Ammon's horn (tissue), 1 donor: Measurements from ENCODE around the gene LRCOL1.
"Not testable (repeated sequence)": the region's sequence is repeated elsewhere in the genome, so short reads cannot be mapped to it uniquely, and the experiment has no call there.

Experiments used
- DNase-seq: peaks from one replicate; pipeline ENCODE4 v3.0.0-alpha.2; 2016; ENCODE audit warnings: low spot score

Gene LRCOL1

GRCh38 chr12:132600048-132601032, 10.0 kb downstream of the LRCOL1 start:
- DNase-seq, result peak; percentile 71

GRCh38 chr12:132599502-132599901, 10.9 kb downstream of the LRCOL1 start:
- not testable (repeated sequence) for DNase-seq

DNA sequence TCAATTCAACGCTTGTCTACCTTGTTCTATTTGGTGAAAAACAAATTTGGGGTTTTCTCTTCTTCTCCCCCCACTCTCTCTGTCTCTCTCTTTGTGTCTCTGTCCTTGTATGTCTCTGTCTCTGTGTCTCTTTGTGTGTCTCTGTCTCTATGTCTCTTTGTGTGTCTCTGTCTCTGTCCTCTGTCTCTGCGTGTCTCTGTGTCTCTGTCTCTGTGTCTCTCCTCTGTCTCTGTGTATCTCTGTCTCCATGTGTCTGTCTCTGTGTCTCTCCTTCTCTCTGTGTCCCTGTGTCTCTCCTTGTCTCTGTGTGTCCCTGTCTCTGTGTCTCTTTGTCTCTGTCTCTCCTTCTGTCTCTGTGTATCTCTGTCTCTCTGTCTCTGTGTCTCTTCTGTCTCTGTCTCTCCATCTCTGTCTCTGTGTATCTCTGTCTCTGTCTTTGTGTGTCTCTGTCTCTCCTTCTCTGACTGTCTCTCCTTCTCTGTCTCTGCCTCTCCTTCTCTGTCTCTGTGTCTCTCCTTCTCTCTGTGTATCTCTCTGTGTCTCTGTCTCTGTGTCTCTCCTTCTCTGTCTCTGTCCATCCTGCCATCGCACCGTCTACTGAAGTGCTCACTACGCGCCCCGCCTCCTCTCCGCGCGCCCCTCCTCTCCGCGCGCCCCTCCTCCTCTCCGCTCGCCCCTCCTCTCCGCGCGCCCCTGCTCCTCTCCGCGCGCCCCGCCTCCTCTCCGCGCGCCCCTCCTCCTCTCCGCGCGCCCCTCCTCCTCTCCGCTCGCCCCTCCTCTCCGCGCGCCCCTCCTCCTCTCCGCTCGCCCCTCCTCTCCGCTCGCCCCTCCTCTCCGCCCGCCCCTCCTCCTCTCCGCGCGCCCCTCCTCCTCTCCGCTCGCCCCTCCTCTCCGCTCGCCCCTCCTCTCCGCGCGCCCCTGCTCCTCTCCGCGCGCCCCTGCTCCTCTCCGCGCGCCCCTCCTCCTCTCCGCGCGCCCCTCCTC, 12.8 kb downstream of the LRCOL1 start:
- peak; percentile 59 for DNase-seq

GRCh38 chr12:132596016-132596415, 14.4 kb downstream of the LRCOL1 start:
- DNase-seq, result no peak

DNA sequence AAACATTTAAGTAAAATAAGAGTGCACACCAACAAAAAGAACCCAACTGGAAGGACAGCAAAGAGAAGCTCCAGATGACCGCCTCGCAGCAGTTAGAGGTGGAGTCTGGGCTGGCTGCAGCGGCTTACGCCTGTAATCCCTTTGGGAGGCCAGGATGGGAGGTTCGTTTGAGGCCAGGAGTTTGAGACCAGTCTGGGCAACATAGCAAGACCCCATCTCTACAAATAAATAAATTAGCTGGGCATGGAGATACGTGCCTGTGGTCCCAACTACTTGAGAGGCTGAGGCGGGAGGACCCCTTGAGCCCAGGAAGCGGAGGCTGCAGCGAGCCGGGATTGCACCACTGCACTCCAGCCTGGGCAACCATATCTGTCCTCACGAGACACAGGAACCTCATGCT, 15.2 kb downstream of the LRCOL1 start:
- no peak for DNase-seq

- DNase-seq, result peak; percentile 98
These were observed 16.4 kb downstream of the LRCOL1 start for GRCh38 chr12:132593938-132594358.

- no peak for DNase-seq
These were observed 16.9 kb downstream of the LRCOL1 start for GRCh38 chr12:132593521-132593920.

GRCh38 chr12:132593071-132593470, 17.3 kb downstream of the LRCOL1 start:
- DNase-seq, result no peak

- no peak for DNase-seq
These were observed 18.0 kb downstream of the LRCOL1 start for GRCh38 chr12:132592282-132592970.

DNA sequence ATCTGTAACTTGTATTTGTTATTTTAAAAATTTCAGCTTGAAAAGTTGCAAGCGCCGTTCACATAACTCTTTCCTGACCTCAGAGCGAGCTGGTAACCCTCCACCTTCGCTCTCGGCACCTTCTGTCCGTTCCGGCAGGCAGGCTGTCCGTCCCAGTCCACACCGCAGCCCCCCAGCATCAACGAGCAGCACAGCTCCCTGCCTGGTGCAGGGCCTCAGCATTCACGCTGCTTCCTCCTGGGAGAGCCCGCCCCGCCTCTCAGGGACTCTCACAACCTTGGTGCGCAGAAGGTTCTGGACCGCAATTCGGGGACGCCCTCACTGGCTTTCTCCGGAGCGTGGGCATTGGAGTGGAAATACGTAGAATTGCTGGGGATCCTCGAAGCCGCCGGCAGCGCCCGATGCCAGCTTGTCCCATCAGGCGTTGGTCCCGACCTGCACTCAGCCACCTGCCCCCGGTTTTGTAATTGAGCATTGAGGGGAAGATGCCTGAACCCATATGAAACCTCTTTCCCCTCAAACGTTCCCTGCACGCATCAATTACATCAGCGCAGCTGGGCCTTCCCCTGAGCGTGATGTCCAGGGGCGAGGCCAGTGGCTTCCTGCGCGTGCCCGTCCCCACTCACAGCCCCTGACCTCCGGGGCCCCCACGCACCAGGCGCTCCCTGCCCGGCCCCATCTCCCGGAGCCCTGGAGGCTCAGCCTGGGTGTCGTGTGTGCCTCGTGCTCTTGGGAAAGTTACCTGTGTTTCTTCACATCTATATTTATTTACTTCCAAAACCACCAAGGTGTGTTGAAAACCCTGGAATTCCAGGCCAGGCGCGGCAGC, 19.1 kb downstream of the LRCOL1 start:
- no peak for DNase-seq

DNA sequence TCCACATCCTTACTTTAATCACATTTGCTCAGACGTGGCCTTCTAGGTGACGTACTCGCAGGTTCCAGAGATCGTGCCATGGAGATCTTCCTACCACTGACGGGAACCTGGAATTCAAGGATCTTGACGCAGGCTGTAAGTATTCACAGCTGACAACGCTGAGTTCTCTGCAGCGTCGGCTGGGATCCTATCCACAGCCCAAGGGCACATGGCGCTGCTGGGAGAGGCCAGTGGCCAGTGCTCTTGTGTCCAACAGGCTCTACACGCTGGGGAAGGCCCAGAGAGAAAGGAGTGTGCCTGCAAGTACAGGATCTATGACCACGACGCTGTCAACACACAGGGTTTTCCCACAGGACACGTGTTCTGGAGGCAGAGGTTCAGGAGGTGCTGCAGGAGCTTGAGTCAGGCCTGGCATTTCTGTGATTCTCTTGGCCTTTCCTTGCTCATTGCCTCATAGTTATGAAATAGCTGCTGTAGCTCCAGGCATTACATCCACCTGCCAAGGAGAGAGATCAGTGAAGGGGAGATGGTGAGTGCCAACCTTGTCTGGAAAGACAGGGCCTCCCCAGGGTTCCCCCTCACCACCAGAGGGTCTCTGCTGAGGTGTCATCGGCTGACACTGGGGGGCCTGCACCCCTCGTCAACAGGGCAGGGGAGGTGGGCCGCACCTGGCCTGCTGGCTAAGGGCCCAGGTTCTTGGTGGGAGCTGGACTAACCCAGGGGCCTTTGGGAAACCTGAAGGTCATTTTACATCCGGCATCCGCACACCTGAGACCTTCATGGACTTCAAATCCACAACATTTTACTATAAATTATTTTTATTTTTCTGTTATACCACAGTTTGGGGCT, 21.3 kb downstream of the LRCOL1 start:
- DNase-seq, result no peak

GRCh38 chr12:132588319-132588718, 22.1 kb downstream of the LRCOL1 start:
- no peak for DNase-seq

- no peak for DNase-seq
These were observed 22.6 kb downstream of the LRCOL1 start for GRCh38 chr12:132587781-132588180.

GRCh38 chr12:132586929-132587328, 23.5 kb downstream of the LRCOL1 start:
- no peak for DNase-seq

DNA sequence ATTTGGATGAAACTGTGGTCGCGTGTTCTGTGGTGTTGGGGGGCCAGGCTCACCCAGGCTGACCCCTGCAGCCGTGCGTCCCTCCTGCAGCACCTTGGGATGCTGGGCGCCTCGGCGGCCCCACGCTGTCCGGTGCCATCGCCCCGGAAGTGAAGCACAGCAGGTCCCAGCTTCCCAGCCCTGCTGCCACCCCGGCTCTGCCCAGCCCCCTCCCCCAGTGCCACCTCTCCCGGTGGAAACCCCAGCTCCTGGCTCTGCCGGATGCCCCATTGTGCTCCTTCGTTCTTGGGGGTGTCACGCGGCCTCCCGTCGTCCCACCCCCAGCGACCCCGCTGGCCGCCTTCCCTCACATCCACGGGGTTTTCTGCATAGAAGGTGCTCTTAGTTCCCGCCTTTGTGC, 25.2 kb downstream of the LRCOL1 start:
- no peak for DNase-seq

DNA sequence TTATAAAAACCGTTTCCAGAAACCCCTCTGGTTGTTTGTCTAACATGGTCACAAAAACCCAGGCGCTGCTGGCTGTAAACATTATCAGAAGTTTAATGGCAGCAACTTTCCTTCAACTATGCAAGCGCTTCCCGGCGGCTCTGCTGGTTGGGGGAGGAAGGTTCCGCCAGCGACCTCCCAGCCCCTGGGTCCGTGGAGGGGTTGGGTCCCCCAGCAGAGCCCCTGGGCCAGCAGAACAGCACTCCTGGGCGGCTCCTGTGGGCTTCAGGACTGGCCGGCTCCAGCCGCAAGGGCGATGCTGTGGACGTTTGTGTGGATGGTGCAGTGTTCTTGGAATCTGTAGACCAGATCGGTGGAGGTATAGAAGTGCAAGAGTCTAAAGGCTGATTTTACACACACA, 26.0 kb downstream of the LRCOL1 start:
- no peak for DNase-seq

GRCh38 chr12:132583736-132584135, 26.6 kb downstream of the LRCOL1 start:
- DNase-seq, result no peak

GRCh38 chr12:132583411-132583710, 27.0 kb downstream of the LRCOL1 start:
- no peak for DNase-seq

DNA sequence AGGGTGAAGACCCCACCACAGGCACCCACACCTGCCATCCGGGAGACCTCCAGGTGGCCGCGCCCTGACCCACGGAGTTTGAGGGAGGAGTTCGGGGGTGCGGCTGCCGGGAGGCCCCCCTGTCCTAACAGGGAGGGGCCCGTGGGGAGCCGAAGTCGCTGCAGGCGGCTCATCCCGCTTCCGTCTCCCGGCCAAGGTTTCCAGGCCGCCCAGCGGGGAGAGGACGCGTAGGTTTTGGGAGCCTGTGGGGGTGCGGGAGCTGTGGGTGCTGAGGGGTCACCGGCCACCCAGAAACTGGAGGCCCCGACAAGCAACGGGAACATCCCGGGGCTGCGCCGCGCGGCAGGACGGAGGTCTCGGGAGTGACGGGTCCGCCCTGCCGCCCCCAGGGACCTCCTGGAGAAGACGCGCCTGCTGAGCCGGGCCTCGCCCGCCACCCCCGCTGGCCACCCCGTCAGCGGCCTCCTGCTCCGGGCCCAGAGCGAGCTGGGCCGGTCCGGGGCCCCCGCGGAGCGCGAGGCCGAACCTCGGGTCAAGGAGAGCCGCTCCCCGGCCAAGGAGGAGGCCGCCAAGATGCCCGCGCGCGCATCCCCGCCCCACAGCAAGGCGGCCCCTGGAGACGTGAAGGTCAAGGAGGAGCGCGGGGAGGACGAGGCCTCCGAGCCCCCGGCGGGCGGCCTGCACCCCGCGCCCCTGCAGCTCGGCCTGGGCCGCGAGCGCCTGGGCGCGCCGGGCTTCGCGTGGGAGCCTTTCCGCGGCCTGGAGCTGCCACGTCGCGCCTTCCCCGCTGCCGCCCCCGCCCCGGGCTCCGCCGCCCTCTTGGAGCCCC, 27.6 kb downstream of the LRCOL1 start:
- DNase-seq, result no peak
